Panc1 (cell line): ENCODE data around the gene DSCAML1. TPM values are rescaled to one million over a fixed set of nuclear protein-coding genes. Genes with fewer than 3 reads are reported as not detected.

Experiments used
- ATAC-seq: fragments of 200-7000 bp; cut with Tn5 transposase; 2 replicates; pipeline ENCODE4 v1.9.1; 2020; ENCODE audit warnings: mild to moderate bottlenecking, moderate library complexity
- BruUV-seq: library from RNA; stranded (reverse); fragments of 400-500 nt; replicated peaks from 2 replicates; lab custom pipeline; 2021; lab: Mats Ljungman, UMichigan
- CTCF ChIA-PET: fragments of 300-600 bp; sonication (Branson Sonifier 250); formaldehyde crosslinking; loops from one replicate; lab custom pipeline; 2022; ENCODE audit warnings: antibody characterized with exemption; lab: Charles Lee
- POLR2A ChIA-PET: fragments of 300-600 bp; sonication (Branson Sonifier 250); formaldehyde crosslinking; loops from one replicate; lab custom pipeline; 2022; ENCODE audit warnings: antibody characterized with exemption; lab: Charles Lee
- DNase-seq: peaks from one replicate; pipeline ENCODE4 v3.0.0-alpha.2; 2010; ENCODE audit warnings: low read depth, low spot score
- H3K27ac ChIP-seq: 2 replicates; pipeline ENCODE4 v1.5.1; 2011; ENCODE audit warnings: mild to moderate bottlenecking, low read length, inconsistent platforms
- H3K27me3 ChIP-seq: fragments of 200-500 bp; sonication (Bioruptor generic); 2 replicates; pipeline ENCODE4 v1.6.0; 2014; ENCODE audit warnings: low read length, inconsistent platforms; ENCODE audit not compliant: control insufficient read depth, insufficient read depth
- H3K36me3 ChIP-seq: fragments of 200-500 bp; sonication (Bioruptor generic); 2 replicates; pipeline ENCODE4 v1.5.1; 2014; ENCODE audit warnings: inconsistent platforms, mild to moderate bottlenecking, low read length, moderate library complexity; ENCODE audit not compliant: control insufficient read depth, insufficient read depth
- H3K4me1 ChIP-seq: 2 replicates; pipeline ENCODE4 v1.5.1; 2011; ENCODE audit warnings: inconsistent platforms, mild to moderate bottlenecking, low read length, moderate library complexity; ENCODE audit not compliant: control insufficient read depth, insufficient read depth
- H3K4me3 ChIP-seq, 2 experiments: 2 replicates each; pipeline ENCODE4 v1.5.1; 2011 to 2012; ENCODE audit warnings: low read depth in 2 of 2, low read length in 2 of 2, mild to moderate bottlenecking in 2 of 2, inconsistent platforms in 1 of 2, moderate library complexity in 1 of 2
- H3K9me3 ChIP-seq: fragments of 200-500 bp; sonication (Bioruptor generic); 2 replicates; pipeline ENCODE4 v1.5.1; 2014; ENCODE audit warnings: low read depth, mild to moderate bottlenecking, inconsistent platforms, low read length, moderate library complexity; ENCODE audit not compliant: control insufficient read depth, insufficient read depth
- POLR2AphosphoS5 ChIP-seq: IDR thresholded peaks from 2 replicates; pipeline ENCODE4 v1.6.1; 2012; ENCODE audit warnings: mild to moderate bottlenecking, low read depth, low read length, moderate library complexity
- SIN3A ChIP-seq: IDR thresholded peaks from 2 replicates; pipeline ENCODE4 v1.6.1; 2012; ENCODE audit warnings: low read depth, mild to moderate bottlenecking, low read length, moderate library complexity, borderline replicate concordance; ENCODE audit not compliant: insufficient read depth
- TCF7L2 ChIP-seq: IDR thresholded peaks from 2 replicates; pipeline ENCODE4 v1.6.1; 2011; ENCODE audit warnings: mild to moderate bottlenecking, low read depth, low read length, inconsistent platforms
- in situ Hi-C: cut with HindIII; loops from 2 replicates; pipeline ENCODE4 v1.10.0; 2016; ENCODE audit warnings: low sequenced_read_pairs, low pct_unique_long_range_greater_than_20kb
- intact Hi-C: fragments of 100-400 bp; cut with micrococcal nuclease; formaldehyde crosslinking; loops from one replicate; pipeline ENCODE4 v1.10.0; 2022; ENCODE audit not compliant: unreplicated experiment
- total RNA-seq: library from RNA; stranded (reverse); gene quantifications from one replicate; pipeline ENCODE4 v1.2.1, GENCODE V29; 2021; ENCODE audit not compliant: unreplicated experiment
- TF ChIP-seq, protein P1 (sequence below), 2 experiments: IDR thresholded peaks; 2 replicates each; pipeline ENCODE4 v1.6.1; 2011 to 2012; ENCODE audit warnings: low read depth in 2 of 2, control low read depth in 1 of 2, low read length in 1 of 2, mild to moderate bottlenecking in 1 of 2, moderate library complexity in 1 of 2; ENCODE audit not compliant: insufficient read depth in 1 of 2
- TF ChIP-seq, protein P2 (sequence below): fragments of 450-650 bp; IDR thresholded peaks from 2 replicates; pipeline ENCODE4 v1.5.1; 2017; ENCODE audit warnings: mild to moderate bottlenecking

Gene DSCAML1
- total RNA-seq, 1 experiment from 2014 or later: 1.6 TPM

DNA sequence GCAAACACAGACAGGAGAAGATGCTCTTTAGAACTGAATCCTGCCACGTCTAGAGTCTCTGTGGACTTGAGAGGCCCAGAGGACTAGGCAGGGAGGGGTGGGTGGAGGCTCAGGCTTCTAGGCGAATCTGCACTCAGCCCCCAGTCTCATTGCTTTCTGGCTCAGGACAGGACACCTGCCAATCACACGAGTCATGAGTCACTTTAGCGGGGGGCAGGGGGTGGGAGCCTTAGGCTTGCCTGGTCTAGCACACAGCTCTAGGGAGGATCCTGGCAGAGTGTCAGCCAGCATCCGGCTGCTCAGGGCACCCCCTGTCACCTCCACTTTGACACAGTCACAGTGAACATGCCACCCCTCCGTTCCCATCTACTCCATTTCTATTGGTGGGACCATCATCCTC lies 301.7 kb downstream of the DSCAML1 start:
- no TSS peak for BruUV-seq
- Histone ChIP-seq H3K4me1 (no peaks in the 10 kb centered on the region), H3K4me3 (no peak overlapping the region), H3K27ac (no peak overlapping the region), H3K9me3 (no peaks in the 10 kb centered on the region), H3K36me3 (no peaks in the 10 kb centered on the region), H3K27me3 (0 out of 2 replicates have a peak, but pooled peaks cover 2% of the 10 kb centered on the region)
- no peak for ATAC-seq
- no peak for DNase-seq
- no peak for TF ChIP-seq TCF7L2
- TF ChIP-seq POLR2AphosphoS5: no peak
- TF ChIP-seq, protein P1, sequence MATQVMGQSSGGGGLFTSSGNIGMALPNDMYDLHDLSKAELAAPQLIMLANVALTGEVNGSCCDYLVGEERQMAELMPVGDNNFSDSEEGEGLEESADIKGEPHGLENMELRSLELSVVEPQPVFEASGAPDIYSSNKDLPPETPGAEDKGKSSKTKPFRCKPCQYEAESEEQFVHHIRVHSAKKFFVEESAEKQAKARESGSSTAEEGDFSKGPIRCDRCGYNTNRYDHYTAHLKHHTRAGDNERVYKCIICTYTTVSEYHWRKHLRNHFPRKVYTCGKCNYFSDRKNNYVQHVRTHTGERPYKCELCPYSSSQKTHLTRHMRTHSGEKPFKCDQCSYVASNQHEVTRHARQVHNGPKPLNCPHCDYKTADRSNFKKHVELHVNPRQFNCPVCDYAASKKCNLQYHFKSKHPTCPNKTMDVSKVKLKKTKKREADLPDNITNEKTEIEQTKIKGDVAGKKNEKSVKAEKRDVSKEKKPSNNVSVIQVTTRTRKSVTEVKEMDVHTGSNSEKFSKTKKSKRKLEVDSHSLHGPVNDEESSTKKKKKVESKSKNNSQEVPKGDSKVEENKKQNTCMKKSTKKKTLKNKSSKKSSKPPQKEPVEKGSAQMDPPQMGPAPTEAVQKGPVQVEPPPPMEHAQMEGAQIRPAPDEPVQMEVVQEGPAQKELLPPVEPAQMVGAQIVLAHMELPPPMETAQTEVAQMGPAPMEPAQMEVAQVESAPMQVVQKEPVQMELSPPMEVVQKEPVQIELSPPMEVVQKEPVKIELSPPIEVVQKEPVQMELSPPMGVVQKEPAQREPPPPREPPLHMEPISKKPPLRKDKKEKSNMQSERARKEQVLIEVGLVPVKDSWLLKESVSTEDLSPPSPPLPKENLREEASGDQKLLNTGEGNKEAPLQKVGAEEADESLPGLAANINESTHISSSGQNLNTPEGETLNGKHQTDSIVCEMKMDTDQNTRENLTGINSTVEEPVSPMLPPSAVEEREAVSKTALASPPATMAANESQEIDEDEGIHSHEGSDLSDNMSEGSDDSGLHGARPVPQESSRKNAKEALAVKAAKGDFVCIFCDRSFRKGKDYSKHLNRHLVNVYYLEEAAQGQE (IDR thresholded peaks at IDR 0.05; ENCODE audit: insufficient read depth in 1 of 2, low read depth in 2 of 2, low read length in 1 of 2): no peak
- no peak for TF ChIP-seq SIN3A
- TF ChIP-seq, protein P2, sequence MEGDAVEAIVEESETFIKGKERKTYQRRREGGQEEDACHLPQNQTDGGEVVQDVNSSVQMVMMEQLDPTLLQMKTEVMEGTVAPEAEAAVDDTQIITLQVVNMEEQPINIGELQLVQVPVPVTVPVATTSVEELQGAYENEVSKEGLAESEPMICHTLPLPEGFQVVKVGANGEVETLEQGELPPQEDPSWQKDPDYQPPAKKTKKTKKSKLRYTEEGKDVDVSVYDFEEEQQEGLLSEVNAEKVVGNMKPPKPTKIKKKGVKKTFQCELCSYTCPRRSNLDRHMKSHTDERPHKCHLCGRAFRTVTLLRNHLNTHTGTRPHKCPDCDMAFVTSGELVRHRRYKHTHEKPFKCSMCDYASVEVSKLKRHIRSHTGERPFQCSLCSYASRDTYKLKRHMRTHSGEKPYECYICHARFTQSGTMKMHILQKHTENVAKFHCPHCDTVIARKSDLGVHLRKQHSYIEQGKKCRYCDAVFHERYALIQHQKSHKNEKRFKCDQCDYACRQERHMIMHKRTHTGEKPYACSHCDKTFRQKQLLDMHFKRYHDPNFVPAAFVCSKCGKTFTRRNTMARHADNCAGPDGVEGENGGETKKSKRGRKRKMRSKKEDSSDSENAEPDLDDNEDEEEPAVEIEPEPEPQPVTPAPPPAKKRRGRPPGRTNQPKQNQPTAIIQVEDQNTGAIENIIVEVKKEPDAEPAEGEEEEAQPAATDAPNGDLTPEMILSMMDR: no peak
- POLR2A ChIA-PET: no interaction called here
- CTCF ChIA-PET: no interaction called here
- intact Hi-C loops (no loop called here), in situ Hi-C loops (no loop called here)

DNA sequence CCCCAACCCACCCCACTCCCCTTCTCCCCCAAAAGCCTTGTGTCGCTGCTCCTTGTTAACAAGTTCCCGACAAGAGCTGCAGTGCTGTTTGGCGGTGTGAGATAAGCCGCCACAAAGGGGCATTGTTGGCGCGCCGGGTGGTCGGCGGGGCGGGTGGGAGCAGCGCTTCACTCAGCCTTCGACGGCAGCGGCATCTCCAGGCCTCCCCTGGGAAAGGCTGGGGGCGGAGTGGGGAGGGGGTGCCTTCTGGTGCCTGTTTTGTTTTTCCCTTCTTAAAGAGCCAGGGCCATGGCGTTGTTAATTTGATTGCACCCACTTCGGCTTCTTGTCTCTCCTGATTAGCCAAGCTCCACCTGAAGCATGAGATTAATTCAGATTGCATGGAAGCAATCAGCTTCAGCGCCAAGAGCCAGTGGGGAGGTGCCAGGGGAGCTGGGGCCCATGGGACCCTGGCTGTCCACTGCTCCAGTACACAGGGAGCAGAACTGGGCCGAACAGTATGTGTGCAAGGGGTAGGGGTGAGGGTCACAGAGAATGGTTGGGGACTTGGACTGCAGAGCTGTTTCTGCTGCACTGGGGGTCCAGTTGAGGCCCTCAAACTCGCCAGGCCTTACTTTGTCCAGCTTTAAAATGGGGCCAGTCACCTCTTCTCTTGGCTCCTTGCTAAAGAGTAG lies 304.3 kb downstream of the DSCAML1 start:
- DNase-seq (no peak), ATAC-seq (no peak)
- no peaks in the 10 kb centered on the region for H3K36me3 ChIP-seq
- no TSS peak for BruUV-seq
- H3K4me3 ChIP-seq: no peak overlapping the region
- intact Hi-C loops (no loop called here), in situ Hi-C loops (no loop called here)
- H3K27ac ChIP-seq: no peak overlapping the region
- no peaks in the 10 kb centered on the region for H3K4me1 ChIP-seq
- ChIA-PET POLR2A (no interaction called here), CTCF (interaction anchor here (0.7 kb wide), 1 partner anchor 275 kb away, joined by 5 read pairs; no protein-coding TSS in a partner anchor)
- H3K9me3 ChIP-seq: no peaks in the 10 kb centered on the region
- H3K27me3 ChIP-seq: no peaks in the 10 kb centered on the region
- TF ChIP-seq, protein P1 (IDR thresholded peaks at IDR 0.05; ENCODE audit: insufficient read depth in 1 of 2, low read depth in 2 of 2, low read length in 1 of 2): no peak
- no peak for TF ChIP-seq SIN3A
- TF ChIP-seq, protein P2: no peak
- no peak for TF ChIP-seq POLR2AphosphoS5
- TF ChIP-seq TCF7L2: no peak
